ENCODE measurements around the gene DNMBP. TPM values are rescaled to one million over a fixed set of nuclear protein-coding genes. Genes with fewer than 3 reads are reported as not detected.
"Not testable (repeated sequence)": the region's sequence is repeated elsewhere in the genome, so short reads cannot be mapped to it uniquely, and the experiment has no call there.

DNMBP gene
- total RNA-seq, 2 donors from 2014 or later, result 15.5 to 27.9 TPM

- peak overlapping the region in 1 of 2 donors; percentile 3 for H3K27ac ChIP-seq
- H3K4me3 ChIP-seq, result no peak overlapping the region
- DNase-seq (ENCODE audit: low spot score), result no peak
- no peaks in the 10 kb centered on the region for H3K27me3 ChIP-seq (replicated peaks; ENCODE audit: insufficient read depth)
- intact Hi-C loops (cut with DNase I), result no loop called here
- H3K36me3 ChIP-seq, result no peaks in the 10 kb centered on the region
- no peaks in the 10 kb centered on the region for H3K4me1 ChIP-seq (replicated peaks)
- H3K9me3 ChIP-seq, result no peaks in the 10 kb centered on the region
- TF ChIP-seq POLR2A (IDR thresholded peaks at IDR 0.05), result no peak
- TF ChIP-seq POLR2AphosphoS5 (IDR thresholded peaks at IDR 0.05), result no peak
- no peak for TF ChIP-seq CTCF (IDR thresholded peaks at IDR 0.05)
These were observed 97.7 kb downstream of the DNMBP start for GRCh38 chr10:99912041-99912440.

- H3K27ac ChIP-seq, result no peak overlapping the region
- H3K4me1 ChIP-seq (replicated peaks), result no peaks in the 10 kb centered on the region
- no peaks in the 10 kb centered on the region for H3K27me3 ChIP-seq (replicated peaks; ENCODE audit: insufficient read depth)
- DNase-seq (ENCODE audit: low spot score), result no peak
- no peak overlapping the region for H3K4me3 ChIP-seq
- H3K36me3 ChIP-seq, result no peaks in the 10 kb centered on the region
- intact Hi-C loops (cut with DNase I), result no loop called here
- no peak for TF ChIP-seq POLR2A (IDR thresholded peaks at IDR 0.05)
- no peak for TF ChIP-seq POLR2AphosphoS5 (IDR thresholded peaks at IDR 0.05)
- no peak for TF ChIP-seq CTCF (IDR thresholded peaks at IDR 0.05)
- no peaks in the 10 kb centered on the region for H3K9me3 ChIP-seq
- 90% methylated on average over 3 of the region's 3 CpGs for WGBS
These were observed 101.2 kb downstream of the DNMBP start for GRCh38 chr10:99908512-99908911.

GRCh38 chr10:99906470-99906869 lies 103.3 kb downstream of the DNMBP start:
- intact Hi-C loops (cut with DNase I), result no loop called here
- no peaks in the 10 kb centered on the region for H3K27me3 ChIP-seq (replicated peaks; ENCODE audit: insufficient read depth)
- H3K9me3 ChIP-seq, result no peaks in the 10 kb centered on the region
- no peak overlapping the region for H3K27ac ChIP-seq
- no peaks in the 10 kb centered on the region for H3K36me3 ChIP-seq
- no peak for DNase-seq (ENCODE audit: low spot score)
- TF ChIP-seq POLR2AphosphoS5 (IDR thresholded peaks at IDR 0.05) (no peak), CTCF (IDR thresholded peaks at IDR 0.05) (no peak), POLR2A (IDR thresholded peaks at IDR 0.05) (no peak)
- no peak overlapping the region for H3K4me3 ChIP-seq
- 69% methylated on average over 9 of the region's 9 CpGs for WGBS
- no peaks in the 10 kb centered on the region for H3K4me1 ChIP-seq (replicated peaks)

- WGBS, result 93% methylated on average over 3 of the region's 3 CpGs
- TF ChIP-seq POLR2AphosphoS5 (IDR thresholded peaks at IDR 0.05), result no peak
- no peak for TF ChIP-seq POLR2A (IDR thresholded peaks at IDR 0.05)
- TF ChIP-seq CTCF (IDR thresholded peaks at IDR 0.05), result no peak
- no peaks in the 10 kb centered on the region for H3K36me3 ChIP-seq
- H3K9me3 ChIP-seq, result no peaks in the 10 kb centered on the region
- intact Hi-C loops (cut with DNase I), result no loop called here
- H3K27ac ChIP-seq, result no peak overlapping the region
- DNase-seq (ENCODE audit: low spot score), result no peak
- no peaks in the 10 kb centered on the region for H3K27me3 ChIP-seq (replicated peaks; ENCODE audit: insufficient read depth)
- no peak overlapping the region for H3K4me3 ChIP-seq
- H3K4me1 ChIP-seq (replicated peaks), result no peaks in the 10 kb centered on the region
These were observed 103.8 kb downstream of the DNMBP start for GRCh38 chr10:99905971-99906370.

- TF ChIP-seq POLR2AphosphoS5 (IDR thresholded peaks at IDR 0.05), result no peak
- no peak for TF ChIP-seq POLR2A (IDR thresholded peaks at IDR 0.05)
- TF ChIP-seq CTCF (IDR thresholded peaks at IDR 0.05), result no peak
- Histone ChIP-seq H3K27ac (no peak overlapping the region), H3K9me3 (no peaks in the 10 kb centered on the region), H3K27me3 (replicated peaks; ENCODE audit: insufficient read depth) (no peaks in the 10 kb centered on the region), H3K4me3 (no peak overlapping the region), H3K36me3 (no peaks in the 10 kb centered on the region), H3K4me1 (replicated peaks) (no peaks in the 10 kb centered on the region)
- intact Hi-C loops (cut with DNase I), result no loop called here
- no peak for DNase-seq (ENCODE audit: low spot score)
- WGBS, result 64% methylated on average over 9 of the region's 9 CpGs
These were observed 113.9 kb downstream of the DNMBP start for GRCh38 chr10:99895867-99896266.

GRCh38 chr10:99895066-99895465 lies 114.7 kb downstream of the DNMBP start:
- H3K4me1 ChIP-seq (replicated peaks); H3K27ac ChIP-seq; DNase-seq (ENCODE audit: low spot score); H3K36me3 ChIP-seq; H3K27me3 ChIP-seq (replicated peaks; ENCODE audit: insufficient read depth); intact Hi-C loops (cut with DNase I); H3K9me3 ChIP-seq; H3K4me3 ChIP-seq: not testable (repeated sequence)
- WGBS, result 87% methylated on average over 9 of the region's 9 CpGs
